H1 (cell line): ENCODE data around the gene TMEM107. TPM values are rescaled to one million over a fixed set of nuclear protein-coding genes. Genes with fewer than 3 reads are reported as not detected.

ENCODE experiments used
- CTCF ChIA-PET: fragments of 300-600 bp; sonication (Branson Sonifier 250); formaldehyde crosslinking; loops from one replicate; lab custom pipeline; 2021; ENCODE audit not compliant: partially characterized antibody; lab: Charles Lee
- POLR2A ChIA-PET: fragments of 300-600 bp; sonication (Branson Sonifier 250); formaldehyde crosslinking; loops from one replicate; lab custom pipeline; 2021; ENCODE audit warnings: inconsistent platforms; ENCODE audit not compliant: partially characterized antibody; lab: Charles Lee
- DNase-seq, 2 experiments: peaks; one replicate each; pipeline versions ENCODE4 v3.0.0 to v3.0.0-alpha.2; 2010 to 2022; ENCODE audit warnings: low spot score in 2 of 2, low read depth in 1 of 2, mixed read lengths in 1 of 2
- FAIRE-seq: peaks from 2 replicates; lab custom pipeline; 2011; peaks lifted over from hg19 to GRCh38; lab: Jason Lieb, UNC
- H2AFZ ChIP-seq: 2 replicates; pipeline ENCODE4 v1.8.1; 2012; ENCODE audit warnings: low read length, inconsistent platforms
- H2AK5ac ChIP-seq: 2 replicates; pipeline ENCODE4 v1.6.1; 2013; ENCODE audit warnings: low read depth, low read length
- H2BK120ac ChIP-seq: replicated peaks from 2 replicates; pipeline ENCODE3; 2013; ENCODE audit warnings: low read depth, low read length, inconsistent platforms
- H2BK12ac ChIP-seq: 2 replicates; pipeline ENCODE4 v1.6.1; 2013; ENCODE audit warnings: low read depth, low read length
- H2BK15ac ChIP-seq: 2 replicates; pipeline ENCODE4 v1.6.1; 2013; ENCODE audit warnings: low read length
- H2BK20ac ChIP-seq: 2 replicates; pipeline ENCODE4 v1.6.1; 2013; ENCODE audit warnings: low read length
- H2BK5ac ChIP-seq: 2 replicates; pipeline ENCODE4 v1.6.1; 2013; ENCODE audit warnings: low read depth, low read length
- H3K14ac ChIP-seq: 2 replicates; pipeline ENCODE4 v1.6.1; 2013; ENCODE audit warnings: inconsistent platforms; ENCODE audit not compliant: insufficient read length
- H3K18ac ChIP-seq: 2 replicates; pipeline ENCODE4 v1.6.1; 2013; ENCODE audit warnings: low read length; ENCODE audit errors: extremely low read depth
- H3K23ac ChIP-seq: 2 replicates; pipeline ENCODE4 v1.6.1; 2013; ENCODE audit warnings: inconsistent platforms; ENCODE audit not compliant: insufficient read length
- H3K23me2 ChIP-seq: 2 replicates; pipeline ENCODE4 v1.6.1; 2013; ENCODE audit warnings: low read depth, low read length
- H3K27ac ChIP-seq: 2 replicates; pipeline ENCODE4 v1.6.1; 2011; ENCODE audit warnings: low read depth, low read length, inconsistent platforms
- H3K27me3 ChIP-seq, 4 experiments: replicated peaks in 1 of 4; 1 replicate in 1 of 4; 2 replicates in 3 of 4; pipeline versions ENCODE4 v1.6.1 to v1.8.1; 2011 to 2013; ENCODE audit warnings: low read length in 3 of 4, mild to moderate bottlenecking in 3 of 4, inconsistent platforms in 2 of 4, mixed read lengths in 2 of 4, moderate library complexity in 1 of 4; ENCODE audit not compliant: control insufficient read depth in 3 of 4, insufficient read depth in 3 of 4; ENCODE audit errors: extremely low read depth in 1 of 4
- H3K36me3 ChIP-seq, 4 experiments: 2 replicates each; pipeline versions ENCODE4 v1.6.1 to v1.8.1; 2011 to 2013; ENCODE audit warnings: mild to moderate bottlenecking in 4 of 4, low read length in 3 of 4, moderate library complexity in 2 of 4, control low read depth in 1 of 4, inconsistent platforms in 1 of 4; ENCODE audit not compliant: insufficient read depth in 4 of 4, control insufficient read depth in 2 of 4
- H3K4ac ChIP-seq: replicated peaks from 2 replicates; pipeline ENCODE3; 2013; ENCODE audit warnings: low read length, low read depth, mixed read lengths, inconsistent platforms; ENCODE audit not compliant: insufficient read length
- H3K4me1 ChIP-seq, 4 experiments: replicated peaks in 1 of 4; 1 replicate in 1 of 4; 2 replicates in 3 of 4; pipeline versions ENCODE4 v1.6.1 to v1.8.1; 2011 to 2013; ENCODE audit warnings: low read length in 3 of 4, inconsistent platforms in 2 of 4, mixed read lengths in 1 of 4; ENCODE audit not compliant: insufficient read depth in 4 of 4, control insufficient read depth in 3 of 4
- H3K4me2 ChIP-seq, 2 experiments: 2 replicates each; pipeline versions ENCODE4 v1.6.1 to v1.8.1; 2011 to 2013; ENCODE audit warnings: low read depth in 2 of 2, low read length in 2 of 2, control low read depth in 1 of 2, inconsistent platforms in 1 of 2, mild to moderate bottlenecking in 1 of 2; ENCODE audit not compliant: insufficient read depth in 1 of 2
- H3K4me3 ChIP-seq, 4 experiments: fragments of 200-600, 300-600 bp in 1 of 4; sonication (generic), shearing (Covaris generic), sonication (Bioruptor Twin) in 1 of 4; 2 replicates each; pipeline versions ENCODE4 v1.5.1 to v1.8.1; 2011 to 2016; ENCODE audit warnings: low read length in 4 of 4, low read depth in 3 of 4, control low read depth in 2 of 4, inconsistent platforms in 2 of 4, mild to moderate bottlenecking in 2 of 4, mixed read lengths in 1 of 4, moderate library complexity in 1 of 4; ENCODE audit not compliant: insufficient read depth in 2 of 4; ENCODE audit errors: extremely low read depth in 1 of 4
- H3K56ac ChIP-seq: replicated peaks from 2 replicates; pipeline ENCODE3; 2013; ENCODE audit warnings: low read depth, mild to moderate bottlenecking, mixed read lengths, low read length, inconsistent platforms; ENCODE audit not compliant: insufficient read length
- H3K79me1 ChIP-seq: 2 replicates; pipeline ENCODE4 v1.6.1; 2013; ENCODE audit warnings: low read depth, low read length, control low read depth
- H3K79me2 ChIP-seq, 2 experiments: 2 replicates each; pipeline versions ENCODE4 v1.6.1 to v1.8.1; 2012 to 2013; ENCODE audit warnings: low read length in 2 of 2, mild to moderate bottlenecking in 2 of 2, inconsistent platforms in 1 of 2; ENCODE audit not compliant: insufficient read depth in 2 of 2, control insufficient read depth in 1 of 2
- H3K9ac ChIP-seq, 4 experiments: replicated peaks in 1 of 4; 1 replicate in 1 of 4; 2 replicates in 3 of 4; pipeline versions ENCODE4 v1.6.1 to v1.8.1; 2011 to 2013; ENCODE audit warnings: low read depth in 3 of 4, low read length in 3 of 4, control low read depth in 2 of 4, mild to moderate bottlenecking in 2 of 4, moderate library complexity in 2 of 4, inconsistent platforms in 1 of 4; ENCODE audit errors: extremely low read depth in 1 of 4
- H3K9me3 ChIP-seq, 2 experiments: 2 replicates each; pipeline versions ENCODE4 v1.6.1 to v1.8.1; 2012 to 2013; ENCODE audit warnings: mild to moderate bottlenecking in 2 of 2, moderate library complexity in 2 of 2, control low read depth in 1 of 2, inconsistent platforms in 1 of 2, low read depth in 1 of 2, low read length in 1 of 2, mixed read lengths in 1 of 2; ENCODE audit not compliant: insufficient read depth in 2 of 2
- H4K20me1 ChIP-seq, 2 experiments: replicated peaks in 1 of 2; 2 replicates each; pipeline versions ENCODE3 to v1.8.1; 2011 to 2013; ENCODE audit warnings: inconsistent platforms in 2 of 2, low read length in 2 of 2, mild to moderate bottlenecking in 1 of 2; ENCODE audit not compliant: insufficient read depth in 2 of 2, control insufficient read depth in 1 of 2
- H4K5ac ChIP-seq: 2 replicates; pipeline ENCODE4 v1.6.1; 2013; ENCODE audit warnings: low read length, low read depth, mixed read lengths, inconsistent platforms; ENCODE audit not compliant: insufficient read length
- H4K8ac ChIP-seq: 2 replicates; pipeline ENCODE4 v1.8.0; 2013; ENCODE audit warnings: mild to moderate bottlenecking, moderate library complexity, low read length, inconsistent platforms; ENCODE audit not compliant: insufficient read depth; ENCODE audit errors: extremely low read depth
- H4K91ac ChIP-seq: replicated peaks from 2 replicates; pipeline ENCODE3; 2013; ENCODE audit warnings: low read length, mixed read lengths, inconsistent platforms; ENCODE audit not compliant: insufficient read length
- CBX8 ChIP-seq: fragments of 300-800, 300-1000 bp; sonication (generic); IDR thresholded peaks from 2 replicates; pipeline ENCODE4 v1.7.1; 2016; ENCODE audit warnings: low read depth, low read length, borderline replicate concordance
- CREB1 ChIP-seq: IDR thresholded peaks from 2 replicates; pipeline ENCODE4 v1.6.1; 2012; ENCODE audit warnings: inconsistent platforms
- KDM5A ChIP-seq: fragments of 200-600 bp; IDR thresholded peaks from 2 replicates; pipeline ENCODE4 v1.7.1; 2012; ENCODE audit warnings: mild to moderate bottlenecking, low read length, inconsistent platforms, mixed read lengths
- RAD21 ChIP-seq, 2 experiments: IDR thresholded peaks in 1 of 2; conservative IDR thresholded peaks in 1 of 2; 2 replicates each; pipeline ENCODE4 v1.6.1; 2011; ENCODE audit warnings: low read depth in 2 of 2, low read length in 2 of 2, improper control_type of control experiment in 1 of 2, inconsistent platforms in 1 of 2, mild to moderate bottlenecking in 1 of 2, moderate library complexity in 1 of 2
- RBBP5 ChIP-seq: IDR thresholded peaks from 2 replicates; pipeline ENCODE4 v1.7.1; 2012; ENCODE audit warnings: low read depth, mild to moderate bottlenecking, inconsistent platforms, low read length, moderate library complexity, borderline replicate concordance
- RNF2 ChIP-seq: fragments of 200-900, 300-1000 bp; sonication (generic); IDR thresholded peaks from 2 replicates; pipeline ENCODE4 v1.7.1; 2016; ENCODE audit warnings: borderline replicate concordance, low read depth, mild to moderate bottlenecking, antibody characterized with exemption, low read length; ENCODE audit not compliant: poor library complexity, severe bottlenecking; ENCODE audit errors: missing control alignments
- SIRT6 ChIP-seq: IDR thresholded peaks from one replicate; pipeline ENCODE4 v1.7.1; 2012; ENCODE audit warnings: low read length, inconsistent platforms
- SIX5 ChIP-seq: IDR thresholded peaks from 2 replicates; pipeline ENCODE4 v1.6.1; 2011; ENCODE audit warnings: mild to moderate bottlenecking, low read depth, low read length
- SP1 ChIP-seq: IDR thresholded peaks from 2 replicates; pipeline ENCODE4 v1.6.1; 2011; ENCODE audit warnings: low read depth, low read length
- TAF7 ChIP-seq: optimal IDR thresholded peaks from 2 replicates; pipeline ENCODE3; 2011; ENCODE audit warnings: low read depth, mild to moderate bottlenecking, inconsistent platforms, low read length, moderate library complexity, borderline replicate concordance
- TEAD4 ChIP-seq: IDR thresholded peaks from 2 replicates; pipeline ENCODE4 v1.6.1; 2012; ENCODE audit warnings: low read depth, low read length, inconsistent platforms, mixed read lengths
- YY1 ChIP-seq: IDR thresholded peaks from 2 replicates; pipeline ENCODE4 v1.6.1; 2011; ENCODE audit warnings: low read depth, mild to moderate bottlenecking, low read length
- WGBS, 2 experiments: shearing (Covaris generic) in 1 of 2; methylation state at CpG; one replicate each; pipeline versions ENCODE4 v1.1.6 to v1.1.7; 2013 to 2015; ENCODE audit warnings: low lambda C conversion rate in 2 of 2, mixed read lengths in 2 of 2, inconsistent platforms in 1 of 2, low coverage in 1 of 2, missing lambda C conversion rate in 1 of 2; ENCODE audit not compliant: insufficient replicate concordance in 2 of 2, insufficient coverage in 1 of 2, insufficient read length in 1 of 2; ENCODE audit errors: extremely low coverage in 1 of 2, missing lambda C conversion rate in 1 of 2; 5-methylcytosine and 5-hydroxymethylcytosine counted together
- polyA plus RNA-seq, 7 experiments: library from polyadenylated mRNA; depleted of rRNA in 3 of 7; stranded (reverse) in 5 of 7; unstranded in 2 of 7; fragments of >200 nt in 5 of 7; fragments of 200-250 nt in 2 of 7; gene quantifications; 1 replicate in 5 of 7; 2 replicates in 1 of 7; 4 replicates in 1 of 7; pipeline versions ENCODE4 v1.2.1 to v1.2.3, GENCODE V29; 2011 to 2013; ENCODE audit warnings: missing spikeins in 2 of 7, mixed read lengths in 2 of 7
- total RNA-seq: library from RNA; stranded (reverse); fragmentation: NEBNext Ultra II Directional; extraction: Animal tissue kit (Norgen Biotek cat#: 25700); gene quantifications from 2 replicates; pipeline ENCODE4 v1.2.1, GENCODE V29; 2021

Gene TMEM107
- total and polyA plus RNA-seq, 2 of the 8 experiments (the other 6 are each of a cell fraction or from before 2014, with no cell fraction given) = 17.3 to 21.5 TPM

DNA sequence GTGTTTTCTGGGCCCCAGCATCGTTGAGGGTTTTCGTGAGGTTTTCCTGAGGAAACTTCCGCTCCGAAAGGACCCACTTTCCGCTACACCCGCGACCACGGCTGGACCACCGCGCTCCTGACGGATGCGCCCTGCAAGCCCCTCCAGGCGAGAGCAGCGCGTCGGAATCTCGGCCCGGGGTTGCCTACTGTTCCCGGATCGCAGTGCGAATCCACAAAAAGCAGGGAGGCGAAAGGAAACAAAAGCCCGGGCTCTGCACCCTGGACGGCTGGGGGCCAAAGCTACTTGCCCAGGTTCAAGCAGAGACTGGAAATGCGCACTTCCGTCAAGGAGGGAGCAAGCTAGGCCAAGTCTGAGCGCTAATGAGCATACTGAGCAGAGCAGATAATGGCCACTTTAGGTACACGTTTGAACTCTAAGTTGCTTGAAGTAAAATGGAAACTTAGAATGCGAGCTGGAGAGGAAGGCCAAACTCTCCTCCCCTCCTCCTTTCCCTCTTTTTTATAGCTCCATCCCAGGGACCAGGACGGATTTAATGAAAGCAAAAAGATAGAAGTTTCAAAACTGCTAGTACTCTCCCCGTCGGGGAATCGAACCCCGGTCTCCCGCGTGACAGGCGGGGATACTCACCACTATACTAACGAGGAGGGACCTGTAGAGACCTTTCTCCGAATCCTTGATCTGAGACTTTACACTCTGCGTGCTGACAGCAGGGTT, 45.6 kb upstream of the TMEM107 start:
- Histone ChIP-seq H3K23ac (no peak overlapping the region), H3K36me3 (no peaks in the 10 kb centered on the region), H3K27me3 (no peaks in the 10 kb centered on the region), H3K9ac (peak overlapping the region in 3 of 4 experiments; percentile 67 to 84 (median 74); a peak in 6 of 7 replicates), H3K79me1 (no peaks in the 10 kb centered on the region), H3K4me1 (peaks cover 0 to 10% (median under 1%) of the 10 kb centered on the region in 4 experiments; a peak in 4 of 7 replicates), H4K20me1 (peaks cover 2% of the 10 kb centered on the region in 2 experiments), H3K4me2 (peak overlapping the region; percentile 89 to 96), H2BK5ac (peak overlapping the region; percentile 72), H2BK20ac (no peak overlapping the region), H2BK120ac (no peak overlapping the region), H4K5ac (peak overlapping the region; percentile 71), H2BK12ac (no peak overlapping the region; the same call in 1 of the 2 replicates), H3K23me2 (peaks cover 19% of the 10 kb centered on the region), H3K14ac (no peak overlapping the region), H3K9me3 (no peaks in the 10 kb centered on the region), H3K79me2 (no peaks in the 10 kb centered on the region), H2AFZ (peak overlapping the region; percentile 17; the same call in 1 of the 2 replicates), H4K8ac (peak overlapping the region; percentile 79; the same call in 1 of the 2 replicates), H3K4me3 (peak overlapping the region; percentile 67 to 97 (median 88)), H4K91ac (peak overlapping the region; percentile 45), H2AK5ac (no peak overlapping the region), H3K27ac (peak overlapping the region; percentile 33), H3K56ac (peak overlapping the region; percentile 71), H2BK15ac (no peak overlapping the region), H3K18ac (peak overlapping the region; percentile 91), H3K4ac (no peak overlapping the region)
- DNase-seq (peak; percentile 79 to 98), FAIRE-seq (peak; percentile 45)
- POLR2A ChIA-PET = interaction anchor here (0.8 to 53.4 kb wide), 17 partner anchors 13 to 160 kb away, joined by 3 to 1521 read pairs (median 6); partner anchors contain the start of genes AURKB, BORCS6, CTC1 and PFAS
- WGBS, 2 experiments = 0% methylated on average over 31 of the region's 40 CpGs; no CpG with 5 or more reads in 1 of the 2 experiments
- CTCF ChIA-PET = interaction anchor here (0.5 to 4.1 kb wide), 15 partner anchors 10 to 160 kb away, joined by 3 to 26 read pairs (median 4); no protein-coding TSS in a partner anchor
- TF ChIP-seq TEAD4 (peak; percentile 71), CREB1 (peak; percentile 37; the same call in 1 of the 2 replicates), RAD21 (IDR thresholded peaks at IDR 0.05 in 1 of 2, conservative IDR thresholded peaks at IDR 0.05 in 1 of 2; ENCODE audit: low read depth in 2 of 2, low read length in 2 of 2) (no peak), RBBP5 (peak; percentile 68), RNF2 (no peak), KDM5A (no peak), CBX8 (no peak), TAF7 (no peak), YY1 (no peak), SP1 (no peak), SIX5 (no peak), SIRT6 (no peak)
